Measurements from ENCODE around the gene KSR2.

The KSR2 gene

GRCh38 chr12:117530796-117531195 is 438.0 kb downstream of the KSR2 start:
- no peaks in the 10 kb centered on the region for H3K9me3 ChIP-seq (ENCODE audit: control insufficient read depth, insufficient read depth, low read length)
- no peaks in the 10 kb centered on the region for H3K4me1 ChIP-seq (ENCODE audit: control insufficient read depth, insufficient read depth, low read length)
- H3K4me3 ChIP-seq (ENCODE audit: low read depth, low read length), result no peak overlapping the region
- H3K9ac ChIP-seq (ENCODE audit: low read depth, low read length), result no peak overlapping the region
- no peak overlapping the region for H3K27ac ChIP-seq (ENCODE audit: low read depth, low read length)
- H3K36me3 ChIP-seq (ENCODE audit: control insufficient read depth, insufficient read depth, low read length), result no peaks in the 10 kb centered on the region
- H3K27me3 ChIP-seq (ENCODE audit: control insufficient read depth, insufficient read depth, low read length), result no peaks in the 10 kb centered on the region

GRCh38 chr12:117528538-117528937 is 440.3 kb downstream of the KSR2 start:
- Histone ChIP-seq H3K27ac (ENCODE audit: low read depth, low read length) (no peak overlapping the region), H3K9ac (ENCODE audit: low read depth, low read length) (no peak overlapping the region), H3K9me3 (ENCODE audit: control insufficient read depth, insufficient read depth, low read length) (no peaks in the 10 kb centered on the region), H3K27me3 (ENCODE audit: control insufficient read depth, insufficient read depth, low read length) (no peaks in the 10 kb centered on the region), H3K36me3 (ENCODE audit: control insufficient read depth, insufficient read depth, low read length) (no peaks in the 10 kb centered on the region), H3K4me1 (ENCODE audit: control insufficient read depth, insufficient read depth, low read length) (no peaks in the 10 kb centered on the region), H3K4me3 (ENCODE audit: low read depth, low read length) (no peak overlapping the region)

- no peaks in the 10 kb centered on the region for H3K27me3 ChIP-seq (ENCODE audit: control insufficient read depth, insufficient read depth, low read length)
- no peaks in the 10 kb centered on the region for H3K4me1 ChIP-seq (ENCODE audit: control insufficient read depth, insufficient read depth, low read length)
- H3K9me3 ChIP-seq (ENCODE audit: control insufficient read depth, insufficient read depth, low read length), result no peaks in the 10 kb centered on the region
- no peaks in the 10 kb centered on the region for H3K36me3 ChIP-seq (ENCODE audit: control insufficient read depth, insufficient read depth, low read length)
- no peak overlapping the region for H3K9ac ChIP-seq (ENCODE audit: low read depth, low read length)
- H3K4me3 ChIP-seq (ENCODE audit: low read depth, low read length), result no peak overlapping the region
- H3K27ac ChIP-seq (ENCODE audit: low read depth, low read length), result no peak overlapping the region
Observed at GRCh38 chr12:117527479-117527855, 441.3 kb downstream of the KSR2 start.

- H3K27ac ChIP-seq (ENCODE audit: low read depth, low read length), result no peak overlapping the region
- no peak overlapping the region for H3K9ac ChIP-seq (ENCODE audit: low read depth, low read length)
- H3K9me3 ChIP-seq (ENCODE audit: control insufficient read depth, insufficient read depth, low read length), result no peaks in the 10 kb centered on the region
- no peaks in the 10 kb centered on the region for H3K36me3 ChIP-seq (ENCODE audit: control insufficient read depth, insufficient read depth, low read length)
- H3K4me1 ChIP-seq (ENCODE audit: control insufficient read depth, insufficient read depth, low read length), result no peaks in the 10 kb centered on the region
- H3K27me3 ChIP-seq (ENCODE audit: control insufficient read depth, insufficient read depth, low read length), result no peaks in the 10 kb centered on the region
- no peak overlapping the region for H3K4me3 ChIP-seq (ENCODE audit: low read depth, low read length)
Observed at GRCh38 chr12:117526757-117527478, 441.9 kb downstream of the KSR2 start.

GRCh38 chr12:117525766-117526165 is 443.0 kb downstream of the KSR2 start:
- no peak overlapping the region for H3K4me3 ChIP-seq (ENCODE audit: low read depth, low read length)
- H3K36me3 ChIP-seq (ENCODE audit: control insufficient read depth, insufficient read depth, low read length), result no peaks in the 10 kb centered on the region
- H3K9me3 ChIP-seq (ENCODE audit: control insufficient read depth, insufficient read depth, low read length), result no peaks in the 10 kb centered on the region
- no peaks in the 10 kb centered on the region for H3K4me1 ChIP-seq (ENCODE audit: control insufficient read depth, insufficient read depth, low read length)
- no peaks in the 10 kb centered on the region for H3K27me3 ChIP-seq (ENCODE audit: control insufficient read depth, insufficient read depth, low read length)
- no peak overlapping the region for H3K9ac ChIP-seq (ENCODE audit: low read depth, low read length)
- no peak overlapping the region for H3K27ac ChIP-seq (ENCODE audit: low read depth, low read length)

GRCh38 chr12:117524806-117525205 is 444.0 kb downstream of the KSR2 start:
- Histone ChIP-seq H3K4me3 (ENCODE audit: low read depth, low read length) (no peak overlapping the region), H3K27me3 (ENCODE audit: control insufficient read depth, insufficient read depth, low read length) (no peaks in the 10 kb centered on the region), H3K27ac (ENCODE audit: low read depth, low read length) (no peak overlapping the region), H3K9ac (ENCODE audit: low read depth, low read length) (no peak overlapping the region), H3K36me3 (ENCODE audit: control insufficient read depth, insufficient read depth, low read length) (no peaks in the 10 kb centered on the region), H3K9me3 (ENCODE audit: control insufficient read depth, insufficient read depth, low read length) (no peaks in the 10 kb centered on the region), H3K4me1 (ENCODE audit: control insufficient read depth, insufficient read depth, low read length) (no peaks in the 10 kb centered on the region)

GRCh38 chr12:117523971-117524370 is 444.8 kb downstream of the KSR2 start:
- Histone ChIP-seq H3K4me1 (ENCODE audit: control insufficient read depth, insufficient read depth, low read length) (no peaks in the 10 kb centered on the region), H3K27me3 (ENCODE audit: control insufficient read depth, insufficient read depth, low read length) (no peaks in the 10 kb centered on the region), H3K36me3 (ENCODE audit: control insufficient read depth, insufficient read depth, low read length) (no peaks in the 10 kb centered on the region), H3K9ac (ENCODE audit: low read depth, low read length) (no peak overlapping the region), H3K9me3 (ENCODE audit: control insufficient read depth, insufficient read depth, low read length) (no peaks in the 10 kb centered on the region), H3K4me3 (ENCODE audit: low read depth, low read length) (no peak overlapping the region), H3K27ac (ENCODE audit: low read depth, low read length) (no peak overlapping the region)

GRCh38 chr12:117522559-117522958 is 446.2 kb downstream of the KSR2 start:
- H3K4me1 ChIP-seq (ENCODE audit: control insufficient read depth, insufficient read depth, low read length), result no peaks in the 10 kb centered on the region
- no peaks in the 10 kb centered on the region for H3K9me3 ChIP-seq (ENCODE audit: control insufficient read depth, insufficient read depth, low read length)
- no peaks in the 10 kb centered on the region for H3K36me3 ChIP-seq (ENCODE audit: control insufficient read depth, insufficient read depth, low read length)
- no peaks in the 10 kb centered on the region for H3K27me3 ChIP-seq (ENCODE audit: control insufficient read depth, insufficient read depth, low read length)
- no peak overlapping the region for H3K4me3 ChIP-seq (ENCODE audit: low read depth, low read length)
- no peak overlapping the region for H3K27ac ChIP-seq (ENCODE audit: low read depth, low read length)
- no peak overlapping the region for H3K9ac ChIP-seq (ENCODE audit: low read depth, low read length)

- Histone ChIP-seq H3K9ac (ENCODE audit: low read depth, low read length) (no peak overlapping the region), H3K36me3 (ENCODE audit: control insufficient read depth, insufficient read depth, low read length) (no peaks in the 10 kb centered on the region), H3K4me3 (ENCODE audit: low read depth, low read length) (no peak overlapping the region), H3K4me1 (ENCODE audit: control insufficient read depth, insufficient read depth, low read length) (no peaks in the 10 kb centered on the region), H3K27ac (ENCODE audit: low read depth, low read length) (no peak overlapping the region), H3K27me3 (ENCODE audit: control insufficient read depth, insufficient read depth, low read length) (no peaks in the 10 kb centered on the region), H3K9me3 (ENCODE audit: control insufficient read depth, insufficient read depth, low read length) (no peaks in the 10 kb centered on the region)
Observed at GRCh38 chr12:117521867-117522266, 446.9 kb downstream of the KSR2 start.

GRCh38 chr12:117521346-117521745 is 447.4 kb downstream of the KSR2 start:
- Histone ChIP-seq H3K4me3 (ENCODE audit: low read depth, low read length) (no peak overlapping the region), H3K4me1 (ENCODE audit: control insufficient read depth, insufficient read depth, low read length) (no peaks in the 10 kb centered on the region), H3K9ac (ENCODE audit: low read depth, low read length) (no peak overlapping the region), H3K36me3 (ENCODE audit: control insufficient read depth, insufficient read depth, low read length) (no peaks in the 10 kb centered on the region), H3K9me3 (ENCODE audit: control insufficient read depth, insufficient read depth, low read length) (no peaks in the 10 kb centered on the region), H3K27me3 (ENCODE audit: control insufficient read depth, insufficient read depth, low read length) (no peaks in the 10 kb centered on the region), H3K27ac (ENCODE audit: low read depth, low read length) (no peak overlapping the region)

GRCh38 chr12:117518594-117519270 is 450.1 kb downstream of the KSR2 start:
- H3K4me1 ChIP-seq (ENCODE audit: control insufficient read depth, insufficient read depth, low read length), result peaks cover 12% of the 10 kb centered on the region
- H3K4me3 ChIP-seq (ENCODE audit: low read depth, low read length), result no peak overlapping the region
- no peaks in the 10 kb centered on the region for H3K9me3 ChIP-seq (ENCODE audit: control insufficient read depth, insufficient read depth, low read length)
- H3K27ac ChIP-seq (ENCODE audit: low read depth, low read length), result no peak overlapping the region
- no peak overlapping the region for H3K9ac ChIP-seq (ENCODE audit: low read depth, low read length)
- no peaks in the 10 kb centered on the region for H3K27me3 ChIP-seq (ENCODE audit: control insufficient read depth, insufficient read depth, low read length)
- no peaks in the 10 kb centered on the region for H3K36me3 ChIP-seq (ENCODE audit: control insufficient read depth, insufficient read depth, low read length)

Measured in HUES48 (cell line).